Midbrain (tissue), 1 donor: ENCODE measurements around the gene ZSWIM1.
"Not testable (repeated sequence)": the region's sequence is repeated elsewhere in the genome, so short reads cannot be mapped to it uniquely, and the experiment has no call there.

Experiments
- DNase-seq: peaks from one replicate; lab custom pipeline; 2025; lab: John Stamatoyannopoulos, UW

Gene ZSWIM1

GRCh38 chr20:45931680-45932079 lies 50.7 kb downstream of the ZSWIM1 start:
- DNase-seq = not testable (repeated sequence)

- peak; percentile 67 for DNase-seq
These were observed 52.4 kb downstream of the ZSWIM1 start for GRCh38 chr20:45933266-45934045.

- DNase-seq = no peak
These were observed 53.1 kb downstream of the ZSWIM1 start for GRCh38 chr20:45934046-45934585.
